ENCODE results near the gene PLCXD3. TPM values are rescaled to one million over a fixed set of nuclear protein-coding genes. Genes with fewer than 3 reads are reported as not detected.

The PLCXD3 gene
- total and polyA plus RNA-seq, 2 of the 8 experiments (the other 6 are each of a cell fraction or from before 2014, with no cell fraction given), result 0.03 to 0.07 TPM

GRCh38 chr5:41337216-41337615 lies 173.2 kb downstream of the PLCXD3 start (continued):
- no peak for TF ChIP-seq CHD7 (IDR thresholded peaks at IDR 0.05; ENCODE audit: insufficient replicate concordance, low read length)
- no peak for TF ChIP-seq RAD21 (IDR thresholded peaks at IDR 0.05 in 1 of 2, conservative IDR thresholded peaks at IDR 0.05 in 1 of 2; ENCODE audit: low read depth in 2 of 2, low read length in 2 of 2)
- no peak for TF ChIP-seq MAX (IDR thresholded peaks at IDR 0.05)
- no peak for TF ChIP-seq USF2 (IDR thresholded peaks at IDR 0.05; ENCODE audit: low read length)
- no peak for TF ChIP-seq ATF3 (IDR thresholded peaks at IDR 0.05; ENCODE audit: insufficient read depth, low read depth, low read length)
- TF ChIP-seq GTF2F1 (IDR thresholded peaks at IDR 0.05; ENCODE audit: borderline replicate concordance, low read depth, low read length), result no peak
- TF ChIP-seq SIRT6 (IDR thresholded peaks at IDR 0.05; ENCODE audit: low read length), result no peak
- no peak for TF ChIP-seq MAFK (IDR thresholded peaks at IDR 0.05; ENCODE audit: low read depth, low read length)
- no peak for TF ChIP-seq TBP (IDR thresholded peaks at IDR 0.05; ENCODE audit: low read depth, low read length)
- no peak for TF ChIP-seq TCF12 (IDR thresholded peaks at IDR 0.05; ENCODE audit: low read depth, low read length)
